GM12878 (cell line): ENCODE results near the gene NPR2. TPM values are rescaled to one million over a fixed set of nuclear protein-coding genes. Genes with fewer than 3 reads are reported as not detected.

Experiments used
- ATAC-seq: fragments of 200-7000 bp; cut with Tn5 transposase; 3 replicates; pipeline ENCODE4 v1.9.1; 2020; ENCODE audit warnings: mild to moderate bottlenecking, moderate library complexity
- BruUV-seq: library from RNA; stranded (reverse); fragments of 400-500 nt; replicated peaks from 2 replicates; lab custom pipeline; 2021; lab: Mats Ljungman, UMichigan
- CTCF ChIA-PET: fragments of 300-600 bp; sonication (Branson Sonifier 250); formaldehyde crosslinking; extraction: SDS; loops from one replicate; lab custom pipeline; 2021; ENCODE audit warnings: inconsistent platforms; lab: Yijun Ruan, JAX
- POLR2A ChIA-PET: fragments of 350-600 bp; formaldehyde crosslinking; extraction: SDS; loops from one replicate; lab custom pipeline; 2021; ENCODE audit warnings: inconsistent platforms; lab: Charles Lee
- RAD21 ChIA-PET: fragments of 300-600 bp; sonication (Branson Sonifier 250); formaldehyde crosslinking; loops from one replicate; lab custom pipeline; 2023; ENCODE audit warnings: antibody characterized with exemption; ENCODE audit not compliant: unreplicated experiment; lab: Charles Lee
- SMC1A ChIA-PET: fragments of 300-600 bp; sonication (Branson Sonifier 250); formaldehyde crosslinking; loops from one replicate; lab custom pipeline; 2023; ENCODE audit not compliant: unreplicated experiment, uncharacterized antibody; lab: Charles Lee
- DNase-seq: peaks from one replicate; pipeline ENCODE4 v3.0.0-alpha.2; 2011; ENCODE audit warnings: low read depth, low spot score
- FAIRE-seq: peaks from 3 replicates; lab custom pipeline; 2011; peaks lifted over from hg19 to GRCh38; lab: Jason Lieb, UNC
- H2AFZ ChIP-seq: 2 replicates; pipeline ENCODE4 v1.6.0; 2011; ENCODE audit warnings: low read depth, low read length, control low read depth; ENCODE audit not compliant: control insufficient read depth
- H3K27ac ChIP-seq: 2 replicates; pipeline ENCODE4 v1.5.1; 2011; ENCODE audit warnings: control low read depth; ENCODE audit not compliant: control insufficient read depth, insufficient read depth
- H3K27me3 ChIP-seq, 2 experiments: replicated peaks in 1 of 2; 2 replicates each; pipeline versions ENCODE4 v1.6.0 to v1.6.1; 2011; ENCODE audit warnings: low read length in 1 of 2; ENCODE audit not compliant: control insufficient read depth in 2 of 2, insufficient read depth in 2 of 2
- H3K36me3 ChIP-seq, 2 experiments: 2 replicates each; pipeline ENCODE4 v1.5.1; 2011; ENCODE audit warnings: low read length in 1 of 2; ENCODE audit not compliant: control insufficient read depth in 2 of 2, insufficient read depth in 2 of 2
- H3K4me1 ChIP-seq: 2 replicates; pipeline ENCODE4 v1.6.1; 2011; ENCODE audit warnings: mild to moderate bottlenecking, low read length, moderate library complexity, mixed read lengths; ENCODE audit not compliant: control insufficient read depth, insufficient read depth
- H3K4me2 ChIP-seq: 2 replicates; pipeline ENCODE4 v1.6.0; 2011; ENCODE audit warnings: control low read depth; ENCODE audit not compliant: control insufficient read depth, insufficient read depth
- H3K4me3 ChIP-seq: fragments of 200-600 bp; sonication (generic); 2 replicates; pipeline ENCODE4 v1.5.1; 2016
- H3K79me2 ChIP-seq: 2 replicates; pipeline ENCODE4 v1.6.0; 2011; ENCODE audit warnings: low read length; ENCODE audit not compliant: control insufficient read depth, insufficient read depth
- H3K9ac ChIP-seq: 2 replicates; pipeline ENCODE4 v1.8.0; 2011; ENCODE audit warnings: low read length, control low read depth, mixed read lengths; ENCODE audit not compliant: control insufficient read depth, insufficient read depth
- H3K9me3 ChIP-seq: replicated peaks from 3 replicates; pipeline ENCODE4 v1.5.1; 2011; ENCODE audit warnings: mild to moderate bottlenecking, low read length; ENCODE audit not compliant: control insufficient read depth, insufficient read depth
- H4K20me1 ChIP-seq: 2 replicates; pipeline ENCODE4 v1.6.0; 2011; ENCODE audit not compliant: control insufficient read depth, insufficient read depth
- CBX3 ChIP-seq: fragments of 200-600 bp; sonication (generic); IDR thresholded peaks from 2 replicates; pipeline ENCODE4 v1.6.1; 2016; ENCODE audit warnings: low read depth, borderline replicate concordance
- CHD1 ChIP-seq: IDR thresholded peaks from 2 replicates; pipeline ENCODE4 v1.6.1; 2012; ENCODE audit warnings: low read depth, low read length, improper control_type of control experiment
- EED ChIP-seq: sonication (generic); IDR thresholded peaks from 2 replicates; pipeline ENCODE4 v1.6.1; 2016; ENCODE audit warnings: antibody characterized with exemption, low read depth
- HDGF ChIP-seq: fragments of 450-650 bp; IDR thresholded peaks from 2 replicates; pipeline ENCODE4 v1.6.1; 2016; ENCODE audit warnings: antibody characterized with exemption
- POLR2AphosphoS5 ChIP-seq: IDR thresholded peaks from 2 replicates; pipeline ENCODE4 v1.6.1; 2011; ENCODE audit warnings: mild to moderate bottlenecking, low read length, inconsistent platforms
- RELA ChIP-seq: fragments of 450-650 bp; IDR thresholded peaks from 2 replicates; pipeline ENCODE4 v1.8.0; 2014; ENCODE audit warnings: borderline replicate concordance; ENCODE audit not compliant: partially characterized antibody
- SIN3A ChIP-seq: IDR thresholded peaks from 2 replicates; pipeline ENCODE4 v1.6.1; 2012; ENCODE audit warnings: low read depth, low read length, improper control_type of control experiment
- SPI1 ChIP-seq: IDR thresholded peaks from 2 replicates; pipeline ENCODE4 v1.6.1; 2011; ENCODE audit warnings: low read depth, mild to moderate bottlenecking, low read length, moderate library complexity, borderline replicate concordance; ENCODE audit not compliant: insufficient read depth
- STAT1 ChIP-seq: fragments of 450-650 bp; conservative IDR thresholded peaks from 2 replicates; pipeline ENCODE4 v1.6.1; 2014; ENCODE audit warnings: antibody characterized with exemption, mild to moderate bottlenecking
- ZNF622 ChIP-seq: fragments of 450-650 bp; IDR thresholded peaks from 2 replicates; pipeline ENCODE4 v1.6.1; 2017; ENCODE audit warnings: mild to moderate bottlenecking, inconsistent platforms
- WGBS: methylation state at CpG from one replicate; pipeline ENCODE4 v1.1.6; 2016; ENCODE audit warnings: low lambda C conversion rate; ENCODE audit not compliant: insufficient replicate concordance, insufficient coverage; ENCODE audit errors: missing lambda C conversion rate; 5-methylcytosine and 5-hydroxymethylcytosine counted together
- in situ Hi-C: fragments of 300-500 bp; cut with MboI; formaldehyde crosslinking; loops from 9 replicates; pipeline ENCODE4 v1.14.3; 2018; ENCODE audit warnings: mixed read lengths
- intact Hi-C: fragments of 100-400 bp; cut with micrococcal nuclease; formaldehyde crosslinking; loops from one replicate; pipeline ENCODE4 v1.14.2; 2022; ENCODE audit not compliant: unreplicated experiment
- polyA plus RNA-seq, 11 experiments: library from polyadenylated mRNA; depleted of rRNA in 4 of 11; unstranded in 6 of 11; stranded (reverse) in 5 of 11; fragments of >200 nt; fragmentation: Nextera tagmentation in 4 of 11; fragmentation: Illumina TruSeq in 1 of 11; extraction: Ambion mirVana in 4 of 11; extraction: Trizol in 1 of 11; gene quantifications; 1 replicate in 1 of 11; 2 replicates in 10 of 11; pipeline versions ENCODE4 v1.2.1 to v1.2.3, GENCODE V29; 2011 to 2016; ENCODE audit warnings: inconsistent platforms in 2 of 11, missing spikeins in 2 of 11, low read depth in 1 of 11
- total RNA-seq, 4 experiments: library from RNA; depleted of rRNA in 3 of 4; stranded (reverse); fragments of >200 nt in 3 of 4; fragmentation: Illumina TruSeq in 1 of 4; extraction: Trizol in 1 of 4; gene quantifications; 2 replicates each; pipeline versions ENCODE4 v1.2.1 to v1.2.3, GENCODE V29; 2013 to 2021
- TF ChIP-seq, protein P1 (sequence below): IDR thresholded peaks from 2 replicates; pipeline ENCODE4 v1.6.1; 2011; ENCODE audit warnings: mild to moderate bottlenecking, low read depth, low read length, moderate library complexity; ENCODE audit not compliant: insufficient replicate concordance

The NPR2 gene
- total and polyA plus RNA-seq, 10 of the 15 experiments (the other 5 are each of a cell fraction or from before 2014, with no cell fraction given), result 2.0 to 20.9 (median 6.8) TPM

- TF ChIP-seq, protein P1, sequence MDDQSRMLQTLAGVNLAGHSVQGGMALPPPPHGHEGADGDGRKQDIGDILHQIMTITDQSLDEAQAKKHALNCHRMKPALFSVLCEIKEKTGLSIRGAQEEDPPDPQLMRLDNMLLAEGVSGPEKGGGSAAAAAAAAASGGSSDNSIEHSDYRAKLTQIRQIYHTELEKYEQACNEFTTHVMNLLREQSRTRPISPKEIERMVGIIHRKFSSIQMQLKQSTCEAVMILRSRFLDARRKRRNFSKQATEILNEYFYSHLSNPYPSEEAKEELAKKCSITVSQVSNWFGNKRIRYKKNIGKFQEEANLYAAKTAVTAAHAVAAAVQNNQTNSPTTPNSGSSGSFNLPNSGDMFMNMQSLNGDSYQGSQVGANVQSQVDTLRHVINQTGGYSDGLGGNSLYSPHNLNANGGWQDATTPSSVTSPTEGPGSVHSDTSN, result no peak
- TF ChIP-seq, all 136 proteins: peak for 20
Measured at GRCh38 chr9:35844628-35845270, 53.4 kb downstream of the NPR2 start (continued).

- no peak for TF ChIP-seq SIN3A
- no peak for TF ChIP-seq CBX3
- TF ChIP-seq SPI1, result no peak
- TF ChIP-seq STAT1, result no peak
- TF ChIP-seq RELA, result no peak
- TF ChIP-seq CHD1, result no peak
- peak; percentile 81; the same call in 1 of the 2 replicates for TF ChIP-seq HDGF
- 0 out of 2 replicates have a peak, but pooled peaks have one; percentile 19 for TF ChIP-seq EED
- TF ChIP-seq ZNF622, result no peak
- TF ChIP-seq POLR2AphosphoS5, result no peak
- TF ChIP-seq, all 136 proteins: peak for 2
- H3K4me1 ChIP-seq, result peaks cover 72% of the 10 kb centered on the region
- H3K27ac ChIP-seq, result peak overlapping the region; percentile 77
- no peaks in the 10 kb centered on the region for H3K9me3 ChIP-seq
- intact Hi-C loops (no loop called here), in situ Hi-C loops (no loop called here)
- no peak for ATAC-seq
- 0 out of 2 replicates have a peak overlapping the region, but pooled peaks have one; percentile 3 for H3K9ac ChIP-seq
- peak overlapping the region; percentile 57 for H3K4me2 ChIP-seq
- RAD21 ChIA-PET, result interaction anchor here (0.5 to 4.7 kb wide), 6 partner anchors 12 to 1720 kb away, joined by 3 to 41 read pairs (median 6); partner anchors contain the start of genes SPAG8 and TMEM8B
- CTCF ChIA-PET, result interaction anchor here (1.1 to 5.4 kb wide), 11 partner anchors 9 to 237 kb away, joined by 3 to 49 read pairs (median 6); partner anchors contain the start of gene HINT2
- no peaks in the 10 kb centered on the region for H3K27me3 ChIP-seq
- BruUV-seq, result no TSS peak
- H4K20me1 ChIP-seq, result no peaks in the 10 kb centered on the region
- 95% methylated on average over 42 of the region's 53 CpGs for WGBS
- H3K36me3 ChIP-seq, result no peaks in the 10 kb centered on the region
- H3K4me3 ChIP-seq, result no peak overlapping the region
- no peaks in the 10 kb centered on the region for H3K79me2 ChIP-seq
- no peak for DNase-seq
- FAIRE-seq, result no peak
- peak overlapping the region; percentile 57 for H2AFZ ChIP-seq
- POLR2A ChIA-PET, result interaction anchor here (0.6 to 8.0 kb wide), 5 partner anchors 13 to 707 kb away, joined by 4 to 80 read pairs (median 5); partner anchors contain the start of genes FAM221B, HINT2 and TMEM8B
- SMC1A ChIA-PET, result interaction anchor here (0.8 to 7.9 kb wide), 6 partner anchors 10 to 36 kb away, joined by 3 to 118 read pairs (median 9); no protein-coding TSS in a partner anchor
Measured at GRCh38 chr9:35845824-35846771, 54.7 kb downstream of the NPR2 start.
